Endodermal cell (in vitro differentiated cells): ENCODE measurements around the gene DGCR2. TPM values are rescaled to one million over a fixed set of nuclear protein-coding genes. Genes with fewer than 3 reads are reported as not detected.

Source experiments
- DNase-seq: peaks from one replicate; pipeline ENCODE4 v3.0.0-alpha.2; 2017
- H3K27ac ChIP-seq: 2 replicates; pipeline ENCODE4 v1.5.1; 2013; ENCODE audit warnings: mild to moderate bottlenecking, low read depth, low read length, moderate library complexity
- H3K27me3 ChIP-seq: 2 replicates; pipeline ENCODE4 v1.6.1; 2013; ENCODE audit warnings: mild to moderate bottlenecking, low read length, moderate library complexity; ENCODE audit not compliant: insufficient read depth, control insufficient read depth, poor library complexity, severe bottlenecking
- H3K36me3 ChIP-seq: 2 replicates; pipeline ENCODE4 v1.7.0; 2013; ENCODE audit warnings: mild to moderate bottlenecking, low read length, moderate library complexity; ENCODE audit not compliant: control insufficient read depth, insufficient read depth
- H3K4me1 ChIP-seq: one replicate; pipeline ENCODE4 v1.7.0; 2013; ENCODE audit warnings: low read length; ENCODE audit not compliant: control insufficient read depth, insufficient read depth
- H3K4me3 ChIP-seq: 2 replicates; pipeline ENCODE4 v1.5.1; 2013; ENCODE audit warnings: mild to moderate bottlenecking, low read length, moderate library complexity
- H3K9ac ChIP-seq: 2 replicates; pipeline ENCODE4 v1.6.1; 2013; ENCODE audit warnings: mild to moderate bottlenecking, low read length, moderate library complexity; ENCODE audit not compliant: poor library complexity, severe bottlenecking; ENCODE audit errors: extremely low read depth
- H3K9me3 ChIP-seq: 2 replicates; pipeline ENCODE4 v1.6.1; 2013; ENCODE audit warnings: mild to moderate bottlenecking, low read length, moderate library complexity; ENCODE audit not compliant: control insufficient read depth
- H3K27ac Mint-ChIP-seq: 2 replicates; pipeline ENCODE4 v1.8.0; 2020; ENCODE audit warnings: mixed read lengths
- H3K27me3 Mint-ChIP-seq: 2 replicates; pipeline ENCODE4 v1.8.0; 2021; ENCODE audit warnings: mild to moderate bottlenecking, mixed read lengths; ENCODE audit not compliant: insufficient read depth
- H3K36me3 Mint-ChIP-seq: 2 replicates; pipeline ENCODE4 v1.8.0; 2020; ENCODE audit warnings: low read depth, mixed read lengths
- H3K4me1 Mint-ChIP-seq: 2 replicates; pipeline ENCODE4 v1.8.0; 2020; ENCODE audit warnings: mixed read lengths
- H3K4me3 Mint-ChIP-seq: 2 replicates; pipeline ENCODE4 v1.8.0; 2020; ENCODE audit warnings: mild to moderate bottlenecking, moderate library complexity, mixed read lengths
- H3K9me3 Mint-ChIP-seq: 2 replicates; pipeline ENCODE4 v1.8.0; 2020; ENCODE audit warnings: mild to moderate bottlenecking, mixed read lengths
- WGBS, 2 experiments: methylation state at CpG; one replicate each; pipeline versions ENCODE4 v1.1.5 to v1.1.7; 2013; ENCODE audit warnings: missing lambda C conversion rate in 2 of 2, mixed read lengths in 1 of 2; ENCODE audit not compliant: insufficient coverage in 1 of 2, insufficient read length in 1 of 2; 5-methylcytosine and 5-hydroxymethylcytosine counted together
- total RNA-seq, 2 donors: library from RNA; stranded (reverse); fragmentation: NEBNext Ultra II Directional in 1 of 2; extraction: Animal tissue kit (Norgen Biotek cat#: 25700) in 1 of 2; gene quantifications; 2 replicates in 1 of 2; 3 replicates in 1 of 2; pipeline ENCODE4 v1.2.1, GENCODE V29; 2021
- TF ChIP-seq, protein P1 (sequence below): fragments of 200-600 bp; sonication (generic); conservative IDR thresholded peaks from 2 replicates; pipeline ENCODE4 v1.5.0; 2021; ENCODE audit warnings: antibody characterized with exemption, mild to moderate bottlenecking

The DGCR2 gene
- total RNA-seq, 2 donors from 2014 or later: 54.6 to 62.9 TPM

- 84% methylated on average over 13 of the region's 13 CpGs for WGBS, 2 experiments
- TF ChIP-seq, protein P1, sequence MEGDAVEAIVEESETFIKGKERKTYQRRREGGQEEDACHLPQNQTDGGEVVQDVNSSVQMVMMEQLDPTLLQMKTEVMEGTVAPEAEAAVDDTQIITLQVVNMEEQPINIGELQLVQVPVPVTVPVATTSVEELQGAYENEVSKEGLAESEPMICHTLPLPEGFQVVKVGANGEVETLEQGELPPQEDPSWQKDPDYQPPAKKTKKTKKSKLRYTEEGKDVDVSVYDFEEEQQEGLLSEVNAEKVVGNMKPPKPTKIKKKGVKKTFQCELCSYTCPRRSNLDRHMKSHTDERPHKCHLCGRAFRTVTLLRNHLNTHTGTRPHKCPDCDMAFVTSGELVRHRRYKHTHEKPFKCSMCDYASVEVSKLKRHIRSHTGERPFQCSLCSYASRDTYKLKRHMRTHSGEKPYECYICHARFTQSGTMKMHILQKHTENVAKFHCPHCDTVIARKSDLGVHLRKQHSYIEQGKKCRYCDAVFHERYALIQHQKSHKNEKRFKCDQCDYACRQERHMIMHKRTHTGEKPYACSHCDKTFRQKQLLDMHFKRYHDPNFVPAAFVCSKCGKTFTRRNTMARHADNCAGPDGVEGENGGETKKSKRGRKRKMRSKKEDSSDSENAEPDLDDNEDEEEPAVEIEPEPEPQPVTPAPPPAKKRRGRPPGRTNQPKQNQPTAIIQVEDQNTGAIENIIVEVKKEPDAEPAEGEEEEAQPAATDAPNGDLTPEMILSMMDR: no peak
- Histone ChIP-seq H3K4me1 (no peaks in the 10 kb centered on the region), H3K4me3 (no peak overlapping the region), H3K36me3 (peaks cover 63% of the 10 kb centered on the region), H3K27me3 (no peaks in the 10 kb centered on the region), H3K27ac (no peak overlapping the region), H3K9me3 (no peaks in the 10 kb centered on the region), H3K9ac (no peak overlapping the region)
- H3K36me3 Mint-ChIP-seq: peaks cover 50% of the 10 kb centered on the region
- DNase-seq: no peak
- H3K4me3 Mint-ChIP-seq: no peak overlapping the region
- peaks cover 11% of the 10 kb centered on the region for H3K9me3 Mint-ChIP-seq
- H3K27ac Mint-ChIP-seq: no peak overlapping the region
- peaks cover under 1% of the 10 kb centered on the region for H3K4me1 Mint-ChIP-seq
- H3K27me3 Mint-ChIP-seq: no peaks in the 10 kb centered on the region
Measured at GRCh38 chr22:19082793-19083192, 39.4 kb downstream of the DGCR2 start.

GRCh38 chr22:19082101-19082500 is 40.1 kb downstream of the DGCR2 start:
- TF ChIP-seq, protein P1: no peak
- H3K9me3 ChIP-seq: no peaks in the 10 kb centered on the region
- H3K4me1 ChIP-seq: no peaks in the 10 kb centered on the region
- Mint-ChIP-seq H3K9me3 (peaks cover 11% of the 10 kb centered on the region), H3K27me3 (no peaks in the 10 kb centered on the region), H3K36me3 (peaks cover 46% of the 10 kb centered on the region), H3K27ac (no peak overlapping the region), H3K4me3 (no peak overlapping the region), H3K4me1 (no peaks in the 10 kb centered on the region)
- whole genome bisulfite sequencing, 2 experiments: 98 to 100% methylated on average over 2 to 3 of the region's 3 CpGs
- no peak overlapping the region for H3K9ac ChIP-seq
- H3K36me3 ChIP-seq: peaks cover 62% of the 10 kb centered on the region
- no peaks in the 10 kb centered on the region for H3K27me3 ChIP-seq
- no peak overlapping the region for H3K4me3 ChIP-seq
- no peak overlapping the region for H3K27ac ChIP-seq
- no peak for DNase-seq

DNA sequence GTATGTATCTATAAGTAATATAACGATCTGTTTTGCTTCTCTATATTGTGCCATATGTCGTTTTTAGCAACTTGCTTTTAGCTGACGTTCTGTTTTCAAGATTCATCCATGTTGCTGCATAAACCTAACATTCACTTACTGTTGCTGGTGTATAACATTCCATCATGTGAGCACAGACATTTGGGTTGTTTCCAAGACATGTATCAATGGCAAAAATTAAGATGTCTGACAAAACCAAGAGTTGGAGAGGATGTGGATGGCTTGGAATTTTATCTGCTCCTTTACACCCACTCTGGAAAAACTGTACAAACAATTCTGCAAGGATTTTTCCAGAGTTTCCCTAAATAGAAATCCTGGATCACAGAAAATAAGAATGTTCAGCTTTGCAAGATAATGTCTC is 40.9 kb downstream of the DGCR2 start:
- H3K9me3 ChIP-seq: no peaks in the 10 kb centered on the region
- TF ChIP-seq, protein P1: no peak
- no peak overlapping the region for H3K27ac ChIP-seq
- H3K4me1 ChIP-seq: no peaks in the 10 kb centered on the region
- WGBS, 2 experiments: 94 to 96% methylated on average over 3 of the region's 3 CpGs
- H3K27ac Mint-ChIP-seq: no peak overlapping the region
- H3K27me3 Mint-ChIP-seq: no peaks in the 10 kb centered on the region
- H3K36me3 ChIP-seq: peaks cover 55% of the 10 kb centered on the region
- H3K36me3 Mint-ChIP-seq: peaks cover 39% of the 10 kb centered on the region
- no peak for DNase-seq
- no peak overlapping the region for H3K4me3 Mint-ChIP-seq
- H3K27me3 ChIP-seq: no peaks in the 10 kb centered on the region
- no peak overlapping the region for H3K4me3 ChIP-seq
- H3K9me3 Mint-ChIP-seq: peaks cover 11% of the 10 kb centered on the region
- H3K9ac ChIP-seq: no peak overlapping the region
- no peaks in the 10 kb centered on the region for H3K4me1 Mint-ChIP-seq
